A549 (cell line): ENCODE measurements around the gene PTPRN2. TPM values are rescaled to one million over a fixed set of nuclear protein-coding genes. Genes with fewer than 3 reads are reported as not detected.

Source experiments
- ATAC-seq, 2 experiments: fragments of 200-7000 bp in 1 of 2; fragments of >200 bp in 1 of 2; cut with Nextera tagmentation in 1 of 2; cut with Tn5 transposase in 1 of 2; 3 replicates each; pipeline versions ENCODE4 v1.8.0 to v1.9.1; 2018 to 2020; ENCODE audit warnings: mild to moderate bottlenecking in 1 of 2, moderate library complexity in 1 of 2
- CTCF ChIA-PET: fragments of 300-600 bp; sonication (Branson Sonifier 250); formaldehyde crosslinking; extraction: SDS; loops from one replicate; lab custom pipeline; 2021; ENCODE audit warnings: antibody characterized with exemption, inconsistent platforms; lab: Yijun Ruan, JAX
- POLR2A ChIA-PET: fragments of 350-600 bp; formaldehyde crosslinking; extraction: SDS; loops from one replicate; lab custom pipeline; 2021; ENCODE audit warnings: antibody characterized with exemption, inconsistent platforms; lab: Yijun Ruan, JAX
- DNase-seq, 2 experiments: peaks; one replicate each; pipeline versions ENCODE4 v3.0.0 to v3.0.0-alpha.2; 2011 to 2016; ENCODE audit warnings: low read depth in 1 of 2, low spot score in 1 of 2
- FAIRE-seq: peaks from 2 replicates; lab custom pipeline; 2011; peaks lifted over from hg19 to GRCh38; lab: Jason Lieb, UNC
- H3K27ac ChIP-seq, 2 experiments: fragments of >200 bp; sonication (Bioruptor Twin); formaldehyde crosslinking; 3 replicates each; pipeline ENCODE4 v1.5.1; 2016 to 2017
- H3K4me1 ChIP-seq: fragments of >200 bp; sonication (Bioruptor Twin); formaldehyde crosslinking; 3 replicates; pipeline ENCODE4 v1.6.1; 2016
- H3K4me2 ChIP-seq: fragments of >200 bp; sonication (Bioruptor Twin); formaldehyde crosslinking; 3 replicates; pipeline ENCODE4 v1.6.1; 2016
- H3K4me3 ChIP-seq: fragments of >200 bp; sonication (Bioruptor Twin); formaldehyde crosslinking; 3 replicates; pipeline ENCODE4 v1.5.1; 2016
- H3K9me3 ChIP-seq: fragments of >200 bp; sonication (Bioruptor Twin); formaldehyde crosslinking; 3 replicates; pipeline ENCODE4 v1.6.1; 2016
- BHLHE40 ChIP-seq: IDR thresholded peaks from 2 replicates; pipeline ENCODE4 v1.6.1; 2012; ENCODE audit warnings: low read depth, low read length, inconsistent platforms
- CBX8 ChIP-seq: fragments of 200-600 bp; sonication (generic); IDR thresholded peaks from 2 replicates; pipeline ENCODE4 v1.6.1; 2016
- CEBPB ChIP-seq, 2 experiments: fragments of >200 bp in 1 of 2; sonication (Bioruptor Twin) in 1 of 2; formaldehyde crosslinking in 1 of 2; IDR thresholded peaks; 2 replicates each; pipeline ENCODE4 v1.6.1; 2012 to 2016
- E2F6 ChIP-seq: IDR thresholded peaks from 2 replicates; pipeline ENCODE4 v1.6.1; 2012; ENCODE audit warnings: low read depth, borderline replicate concordance
- EHMT2 ChIP-seq: fragments of 200-600 bp; sonication (generic); IDR thresholded peaks from 2 replicates; pipeline ENCODE4 v1.6.1; 2016; ENCODE audit warnings: antibody characterized with exemption, low read depth, mild to moderate bottlenecking, moderate library complexity
- GATA3 ChIP-seq: IDR thresholded peaks from 2 replicates; pipeline ENCODE4 v1.6.1; 2012; ENCODE audit warnings: borderline replicate concordance
- HDAC2 ChIP-seq: fragments of 200-600 bp; sonication (generic); IDR thresholded peaks from 2 replicates; pipeline ENCODE4 v1.6.1; 2016
- HMGXB4 ChIP-seq: fragments of 250-450 bp; sonication (Bioruptor Pico); IDR thresholded peaks from 2 replicates; pipeline ENCODE4 v1.5.0; 2021; ENCODE audit warnings: mild to moderate bottlenecking, moderate library complexity, borderline replicate concordance
- HOXA7 ChIP-seq: fragments of 250-450 bp; sonication (Bioruptor Pico); IDR thresholded peaks from 2 replicates; pipeline ENCODE4 v1.5.0; 2020; ENCODE audit warnings: mild to moderate bottlenecking, moderate library complexity
- JUNB ChIP-seq: fragments of >200 bp; sonication (Bioruptor Twin); formaldehyde crosslinking; IDR thresholded peaks from 2 replicates; pipeline ENCODE4 v1.6.1; 2016
- KDM1A ChIP-seq: fragments of 200-600 bp; sonication (generic); IDR thresholded peaks from 2 replicates; pipeline ENCODE4 v1.6.1; 2016; ENCODE audit warnings: low read depth, mild to moderate bottlenecking
- KDM5A ChIP-seq: fragments of 200-600 bp; sonication (generic); IDR thresholded peaks from 2 replicates; pipeline ENCODE4 v1.6.1; 2016; ENCODE audit warnings: antibody characterized with exemption, mild to moderate bottlenecking
- MAFK ChIP-seq: fragments of 450-650 bp; IDR thresholded peaks from 2 replicates; pipeline ENCODE4 v1.6.1; 2014; ENCODE audit not compliant: partially characterized antibody
- NR3C1 ChIP-seq: fragments of >200 bp; sonication (Bioruptor Twin); formaldehyde crosslinking; IDR thresholded peaks from 3 replicates; pipeline ENCODE4 v1.6.1; 2017
- POLR2AphosphoS2 ChIP-seq: conservative IDR thresholded peaks from 2 replicates; pipeline ENCODE4 v1.6.1; 2012; ENCODE audit warnings: low read length, improper control_type of control experiment, inconsistent platforms
- RCOR1 ChIP-seq: fragments of 150-350 bp; IDR thresholded peaks from 2 replicates; pipeline ENCODE4 v1.6.1; 2014; ENCODE audit warnings: antibody characterized with exemption, low read length, low read depth
- RFX5 ChIP-seq: fragments of 450-650 bp; IDR thresholded peaks from 2 replicates; pipeline ENCODE4 v1.7.1; 2014; ENCODE audit warnings: antibody characterized with exemption, mild to moderate bottlenecking, moderate library complexity
- SMC3 ChIP-seq: fragments of >200 bp; sonication (Bioruptor Twin); formaldehyde crosslinking; IDR thresholded peaks from 3 replicates; pipeline ENCODE4 v1.6.1; 2018; ENCODE audit warnings: inconsistent platforms
- SREBF2 ChIP-seq: fragments of 450-650 bp; IDR thresholded peaks from 2 replicates; pipeline ENCODE4 v1.6.1; 2014; ENCODE audit warnings: mild to moderate bottlenecking, moderate library complexity
- ZNF302 ChIP-seq: fragments of 250-450 bp; sonication (Bioruptor Pico); IDR thresholded peaks from 2 replicates; pipeline ENCODE4 v1.9.0; 2021; ENCODE audit warnings: inconsistent platforms, mild to moderate bottlenecking, moderate library complexity
- WGBS: methylation state at CpG from one replicate; pipeline ENCODE4 v1.1.6; 2017; ENCODE audit errors: missing lambda C conversion rate; 5-methylcytosine and 5-hydroxymethylcytosine counted together
- polyA plus RNA-seq, 4 experiments: library from polyadenylated mRNA; depleted of rRNA in 3 of 4; stranded (reverse); fragments of >200 nt; fragmentation: RNase III in 1 of 4; extraction: RNeasy Plus Mini Kit Qiagen cat#74134 plus additional on column Dnase treatment in 1 of 4; gene quantifications; 2 replicates in 3 of 4; 3 replicates in 1 of 4; pipeline ENCODE4 v1.2.3, GENCODE V29; 2011 to 2017

Gene PTPRN2
- polyA plus RNA-seq, 2 of the 4 experiments (the other 2 are of a cell fraction), result 0.41 to 1.2 TPM

- 21% methylated on average over 5 of the region's 5 CpGs for WGBS
- POLR2A ChIA-PET, result no interaction called here
- TF ChIP-seq ZNF302 (CRISPR knock-in tag) (no peak), HDAC2 (no peak), KDM1A (no peak), RCOR1 (no peak), MAFK (no peak), EHMT2 (no peak), CBX8 (no peak), HMGXB4 (CRISPR knock-in tag) (no peak), HOXA7 (CRISPR knock-in tag) (no peak), SREBF2 (no peak)
Observed at GRCh38 chr7:157971501-157971900, 616.1 kb downstream of the PTPRN2 start.

GRCh38 chr7:157970744-157971143 is 616.9 kb downstream of the PTPRN2 start:
- ChIA-PET CTCF (no interaction called here), POLR2A (no interaction called here)
- TF ChIP-seq SMC3 (no peak), RFX5 (no peak)
- Histone ChIP-seq H3K4me2 (no peak overlapping the region), H3K9me3 (no peaks in the 10 kb centered on the region), H3K27ac (no peak overlapping the region), H3K4me1 (no peaks in the 10 kb centered on the region), H3K4me3 (no peak overlapping the region)
- 0% methylated on average over 3 of the region's 3 CpGs for WGBS
- no peak for ATAC-seq
- no peak for DNase-seq
- FAIRE-seq, result no peak

More at GRCh38 chr7:157971501-157971900, 616.1 kb downstream of the PTPRN2 start:
- ATAC-seq, result no peak
- CTCF ChIA-PET, result no interaction called here
- no peak overlapping the region for H3K4me3 ChIP-seq
- H3K9me3 ChIP-seq, result no peaks in the 10 kb centered on the region
- FAIRE-seq, result no peak
- no peak overlapping the region for H3K27ac ChIP-seq
- no peaks in the 10 kb centered on the region for H3K4me1 ChIP-seq
- no peak overlapping the region for H3K4me2 ChIP-seq
- DNase-seq, result no peak

GRCh38 chr7:157969995-157970394 is 617.6 kb downstream of the PTPRN2 start:
- Histone ChIP-seq H3K4me2 (no peak overlapping the region), H3K27ac (no peak overlapping the region), H3K4me1 (no peaks in the 10 kb centered on the region), H3K9me3 (no peaks in the 10 kb centered on the region), H3K4me3 (no peak overlapping the region)
- TF ChIP-seq BHLHE40, result no peak
- no peak for TF ChIP-seq KDM5A
- no peak for TF ChIP-seq JUNB
- TF ChIP-seq MAFK, result no peak
- TF ChIP-seq SMC3, result no peak
- TF ChIP-seq NR3C1, result no peak
- no peak for TF ChIP-seq HOXA7 (CRISPR knock-in tag)
- no peak for ATAC-seq
- POLR2A ChIA-PET, result no interaction called here
- no peak for FAIRE-seq
- 17% methylated on average over 2 of the region's 2 CpGs for WGBS
- DNase-seq, result no peak
- CTCF ChIA-PET, result interaction anchor here (0.6 to 0.7 kb wide), 2 partner anchors 10 to 536 kb away, joined by 3 to 4 read pairs; no protein-coding TSS in a partner anchor

- no peaks in the 10 kb centered on the region for H3K4me1 ChIP-seq
- TF ChIP-seq GATA3 (no peak), POLR2AphosphoS2 (no peak), KDM1A (no peak), CEBPB (IDR thresholded peaks at IDR 0.05) (no peak), E2F6 (no peak), KDM5A (no peak), HDAC2 (no peak), HMGXB4 (CRISPR knock-in tag) (no peak)
- H3K4me3 ChIP-seq, result no peak overlapping the region
- ChIA-PET CTCF (no interaction called here), POLR2A (no interaction called here)
- H3K9me3 ChIP-seq, result no peaks in the 10 kb centered on the region
- no peak overlapping the region for H3K4me2 ChIP-seq
- 0% methylated on average over 1 of the region's 1 CpG for WGBS
- H3K27ac ChIP-seq, result no peak overlapping the region
- FAIRE-seq (no peak), ATAC-seq (no peak), DNase-seq (no peak)
Observed at GRCh38 chr7:157966490-157966889, 621.1 kb downstream of the PTPRN2 start.
